ENCODE measurements around the gene BET1.

BET1 gene

DNA sequence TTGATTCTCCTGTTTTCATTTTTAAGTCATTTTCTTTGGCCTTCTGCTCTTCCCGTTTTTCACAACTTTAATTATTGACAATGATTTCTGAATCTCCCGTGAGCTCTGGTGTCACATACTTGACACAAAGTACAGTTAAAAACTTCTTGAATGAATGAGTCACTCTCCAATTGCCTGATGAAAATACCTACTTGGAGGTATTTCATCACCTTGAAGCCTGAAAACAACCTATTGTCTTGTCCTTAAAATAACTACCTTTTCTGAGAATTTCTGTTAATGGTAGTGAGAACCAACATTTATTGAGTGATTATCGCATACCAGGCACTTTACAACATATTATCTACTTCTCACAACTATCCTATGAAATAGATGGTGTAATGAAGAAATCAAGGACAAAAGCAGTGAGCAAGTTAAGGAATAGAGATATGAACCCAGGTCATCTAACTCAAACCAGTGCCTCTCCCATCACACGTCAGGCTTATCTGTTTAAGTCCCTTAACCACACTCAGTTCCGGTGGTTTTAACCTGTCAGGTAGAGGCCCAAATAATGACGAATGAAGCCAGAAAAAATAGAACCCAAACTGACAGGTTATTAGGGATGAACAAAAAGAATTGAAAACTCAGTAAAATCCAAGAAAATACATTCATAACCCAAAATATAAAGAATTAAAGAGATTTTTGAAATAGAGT is 11.6 kb downstream of the BET1 start:
- Histone ChIP-seq H3K4me3 (ENCODE audit: low read depth, low read length) (no peak overlapping the region), H3K27me3 (ENCODE audit: insufficient read depth, low read depth, severe bottlenecking) (no peaks in the 10 kb centered on the region), H3K9me3 (ENCODE audit: severe bottlenecking) (no peaks in the 10 kb centered on the region), H3K36me3 (peaks cover 14% of the 10 kb centered on the region), H3K27ac (no peak overlapping the region)
- no peak for DNase-seq
- TF ChIP-seq, protein P1, sequence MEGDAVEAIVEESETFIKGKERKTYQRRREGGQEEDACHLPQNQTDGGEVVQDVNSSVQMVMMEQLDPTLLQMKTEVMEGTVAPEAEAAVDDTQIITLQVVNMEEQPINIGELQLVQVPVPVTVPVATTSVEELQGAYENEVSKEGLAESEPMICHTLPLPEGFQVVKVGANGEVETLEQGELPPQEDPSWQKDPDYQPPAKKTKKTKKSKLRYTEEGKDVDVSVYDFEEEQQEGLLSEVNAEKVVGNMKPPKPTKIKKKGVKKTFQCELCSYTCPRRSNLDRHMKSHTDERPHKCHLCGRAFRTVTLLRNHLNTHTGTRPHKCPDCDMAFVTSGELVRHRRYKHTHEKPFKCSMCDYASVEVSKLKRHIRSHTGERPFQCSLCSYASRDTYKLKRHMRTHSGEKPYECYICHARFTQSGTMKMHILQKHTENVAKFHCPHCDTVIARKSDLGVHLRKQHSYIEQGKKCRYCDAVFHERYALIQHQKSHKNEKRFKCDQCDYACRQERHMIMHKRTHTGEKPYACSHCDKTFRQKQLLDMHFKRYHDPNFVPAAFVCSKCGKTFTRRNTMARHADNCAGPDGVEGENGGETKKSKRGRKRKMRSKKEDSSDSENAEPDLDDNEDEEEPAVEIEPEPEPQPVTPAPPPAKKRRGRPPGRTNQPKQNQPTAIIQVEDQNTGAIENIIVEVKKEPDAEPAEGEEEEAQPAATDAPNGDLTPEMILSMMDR (IDR thresholded peaks at IDR 0.05; ENCODE audit: low read depth, low read length) = no peak

DNA sequence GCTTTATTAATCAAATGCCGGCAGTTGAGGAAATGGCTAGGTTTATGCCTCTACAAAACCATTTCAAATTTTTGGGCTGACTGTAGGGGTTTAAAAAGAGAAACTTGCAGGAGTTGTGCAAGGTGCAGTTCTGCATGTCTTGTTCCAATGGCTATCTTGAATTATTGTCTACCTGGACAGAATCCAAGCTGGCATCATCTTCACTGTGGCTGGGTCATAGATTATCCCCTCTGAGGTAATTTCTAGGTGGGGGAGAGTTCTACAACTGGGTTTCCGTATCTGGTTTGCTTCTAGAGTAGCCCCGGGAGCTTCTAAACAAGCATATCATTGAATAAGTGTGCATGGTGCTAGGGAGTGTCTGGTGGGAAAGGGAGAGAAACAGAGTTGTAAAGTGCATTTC is 16.9 kb downstream of the BET1 start:
- H3K27ac ChIP-seq = no peak overlapping the region
- no peaks in the 10 kb centered on the region for H3K36me3 ChIP-seq
- TF ChIP-seq, protein P1 (IDR thresholded peaks at IDR 0.05; ENCODE audit: low read depth, low read length) = no peak
- H3K4me3 ChIP-seq (ENCODE audit: low read depth, low read length) = no peak overlapping the region
- no peak for DNase-seq
- no peaks in the 10 kb centered on the region for H3K27me3 ChIP-seq (ENCODE audit: insufficient read depth, low read depth, severe bottlenecking)
- H3K9me3 ChIP-seq (ENCODE audit: severe bottlenecking) = no peaks in the 10 kb centered on the region

DNA sequence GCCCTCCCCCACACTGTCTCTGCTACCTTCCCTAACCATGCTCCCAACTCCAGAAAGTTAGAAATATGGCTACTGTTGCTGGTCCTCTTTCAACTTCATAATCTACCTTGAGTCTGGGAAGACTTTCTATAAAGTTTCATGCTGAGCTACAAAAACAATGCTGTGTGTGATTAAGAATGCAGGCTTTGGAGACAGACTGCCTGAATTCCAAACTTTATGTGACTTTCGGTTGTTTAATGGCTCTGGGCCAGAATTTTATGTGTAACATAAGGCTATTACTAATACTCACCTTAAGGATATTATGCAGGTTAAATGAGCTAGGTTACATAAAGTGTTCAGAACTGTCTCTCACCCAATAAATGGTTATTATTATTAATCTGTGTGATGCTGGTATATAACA is 19.1 kb downstream of the BET1 start:
- no peak overlapping the region for H3K4me3 ChIP-seq (ENCODE audit: low read depth, low read length)
- no peak for DNase-seq
- no peak overlapping the region for H3K27ac ChIP-seq
- no peaks in the 10 kb centered on the region for H3K9me3 ChIP-seq (ENCODE audit: severe bottlenecking)
- H3K36me3 ChIP-seq = no peaks in the 10 kb centered on the region
- TF ChIP-seq, protein P1 (IDR thresholded peaks at IDR 0.05; ENCODE audit: low read depth, low read length) = no peak
- no peaks in the 10 kb centered on the region for H3K27me3 ChIP-seq (ENCODE audit: insufficient read depth, low read depth, severe bottlenecking)

DNA sequence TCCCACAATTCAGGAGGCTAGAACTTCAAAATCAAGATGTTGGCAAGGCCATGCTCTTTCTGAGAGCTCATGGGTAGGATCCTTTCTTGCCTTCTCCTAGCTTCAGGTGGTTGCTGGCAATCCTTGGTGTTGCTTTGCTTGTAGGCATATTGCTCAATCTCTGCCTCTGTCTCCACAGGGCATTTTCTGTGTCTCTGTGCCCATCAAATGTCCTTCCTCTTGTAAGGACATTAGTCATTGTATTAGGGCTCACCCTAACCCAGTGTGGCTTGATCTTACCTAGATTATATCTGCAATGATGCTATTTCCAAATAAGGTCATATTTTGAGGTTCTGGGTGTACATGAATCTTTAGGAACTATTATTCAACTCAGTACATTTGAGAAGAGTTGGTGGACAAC is 20.1 kb downstream of the BET1 start:
- Histone ChIP-seq H3K27ac (no peak overlapping the region), H3K36me3 (no peaks in the 10 kb centered on the region), H3K9me3 (ENCODE audit: severe bottlenecking) (no peaks in the 10 kb centered on the region), H3K4me3 (ENCODE audit: low read depth, low read length) (no peak overlapping the region), H3K27me3 (ENCODE audit: insufficient read depth, low read depth, severe bottlenecking) (no peaks in the 10 kb centered on the region)
- TF ChIP-seq, protein P1 (IDR thresholded peaks at IDR 0.05; ENCODE audit: low read depth, low read length) = no peak
- DNase-seq = no peak

DNA sequence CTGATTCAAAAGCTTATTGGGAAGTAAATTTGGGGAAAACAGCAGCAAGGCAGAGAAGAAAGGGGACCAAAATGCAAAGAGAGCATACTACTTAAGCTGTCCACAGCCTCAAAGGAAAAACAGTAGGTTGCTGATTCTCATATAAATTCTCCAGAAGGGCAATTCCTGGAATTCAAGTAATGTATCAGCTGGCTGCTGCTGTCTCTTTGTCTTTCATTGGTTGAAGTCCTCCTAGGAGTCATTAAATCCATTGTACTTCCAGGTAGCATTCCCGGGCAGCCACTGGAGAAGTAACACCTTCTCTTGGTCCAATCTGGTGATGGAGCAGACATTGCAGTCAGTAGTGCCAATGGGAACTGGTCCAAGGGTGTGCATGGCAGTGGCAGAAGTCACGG is 22.7 kb downstream of the BET1 start:
- Histone ChIP-seq H3K27ac (no peak overlapping the region), H3K27me3 (ENCODE audit: insufficient read depth, low read depth, severe bottlenecking) (no peaks in the 10 kb centered on the region), H3K4me3 (ENCODE audit: low read depth, low read length) (no peak overlapping the region), H3K9me3 (ENCODE audit: severe bottlenecking) (no peaks in the 10 kb centered on the region), H3K36me3 (no peaks in the 10 kb centered on the region)
- no peak for DNase-seq
- TF ChIP-seq, protein P1 (IDR thresholded peaks at IDR 0.05; ENCODE audit: low read depth, low read length) = no peak

Data from WERI-Rb-1 (cell line).